ENCODE results near the gene SLC9A6.
A peak's percentile ranks its signal among the peaks of the same experiment; 100 is the strongest.

Gene SLC9A6

DNA sequence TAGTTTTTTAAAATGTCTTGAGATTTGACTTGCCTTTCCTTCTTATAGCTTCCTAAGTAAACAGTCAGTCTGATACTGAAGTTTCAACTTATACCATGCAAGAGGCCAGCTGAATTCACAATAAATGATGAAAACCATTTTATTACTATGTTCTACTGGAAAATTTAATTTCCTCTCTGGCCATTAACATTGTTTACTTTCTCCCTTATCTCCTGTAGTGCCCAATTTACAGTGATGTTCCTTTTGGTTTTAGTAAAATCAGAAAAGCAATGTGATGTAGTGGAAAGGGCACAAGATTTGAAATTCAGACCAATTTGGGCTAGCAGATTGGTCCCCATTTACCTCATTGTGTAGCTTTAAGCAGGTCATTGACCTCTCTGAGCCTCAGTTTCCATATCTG is 54.2 kb downstream of the SLC9A6 start (continued):
- TF ChIP-seq, protein P1, sequence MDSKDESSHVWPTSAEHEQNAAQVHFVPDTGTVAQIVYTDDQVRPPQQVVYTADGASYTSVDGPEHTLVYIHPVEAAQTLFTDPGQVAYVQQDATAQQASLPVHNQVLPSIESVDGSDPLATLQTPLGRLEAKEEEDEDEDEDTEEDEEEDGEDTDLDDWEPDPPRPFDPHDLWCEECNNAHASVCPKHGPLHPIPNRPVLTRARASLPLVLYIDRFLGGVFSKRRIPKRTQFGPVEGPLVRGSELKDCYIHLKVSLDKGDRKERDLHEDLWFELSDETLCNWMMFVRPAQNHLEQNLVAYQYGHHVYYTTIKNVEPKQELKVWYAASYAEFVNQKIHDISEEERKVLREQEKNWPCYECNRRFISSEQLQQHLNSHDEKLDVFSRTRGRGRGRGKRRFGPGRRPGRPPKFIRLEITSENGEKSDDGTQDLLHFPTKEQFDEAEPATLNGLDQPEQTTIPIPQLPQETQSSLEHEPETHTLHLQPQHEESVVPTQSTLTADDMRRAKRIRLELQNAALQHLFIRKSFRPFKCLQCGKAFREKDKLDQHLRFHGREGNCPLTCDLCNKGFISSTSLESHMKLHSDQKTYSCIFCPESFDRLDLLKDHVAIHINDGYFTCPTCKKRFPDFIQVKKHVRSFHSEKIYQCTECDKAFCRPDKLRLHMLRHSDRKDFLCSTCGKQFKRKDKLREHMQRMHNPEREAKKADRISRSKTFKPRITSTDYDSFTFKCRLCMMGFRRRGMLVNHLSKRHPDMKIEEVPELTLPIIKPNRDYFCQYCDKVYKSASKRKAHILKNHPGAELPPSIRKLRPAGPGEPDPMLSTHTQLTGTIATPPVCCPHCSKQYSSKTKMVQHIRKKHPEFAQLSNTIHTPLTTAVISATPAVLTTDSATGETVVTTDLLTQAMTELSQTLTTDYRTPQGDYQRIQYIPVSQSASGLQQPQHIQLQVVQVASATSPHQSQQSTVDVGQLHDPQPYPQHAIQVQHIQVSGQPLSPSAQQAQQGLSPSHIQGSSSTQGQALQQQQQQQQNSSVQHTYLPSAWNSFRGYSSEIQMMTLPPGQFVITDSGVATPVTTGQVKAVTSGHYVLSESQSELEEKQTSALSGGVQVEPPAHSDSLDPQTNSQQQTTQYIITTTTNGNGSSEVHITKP (tag by site-specific recombination; IDR thresholded peaks at IDR 0.05): no peak
- TF ChIP-seq, protein P2, sequence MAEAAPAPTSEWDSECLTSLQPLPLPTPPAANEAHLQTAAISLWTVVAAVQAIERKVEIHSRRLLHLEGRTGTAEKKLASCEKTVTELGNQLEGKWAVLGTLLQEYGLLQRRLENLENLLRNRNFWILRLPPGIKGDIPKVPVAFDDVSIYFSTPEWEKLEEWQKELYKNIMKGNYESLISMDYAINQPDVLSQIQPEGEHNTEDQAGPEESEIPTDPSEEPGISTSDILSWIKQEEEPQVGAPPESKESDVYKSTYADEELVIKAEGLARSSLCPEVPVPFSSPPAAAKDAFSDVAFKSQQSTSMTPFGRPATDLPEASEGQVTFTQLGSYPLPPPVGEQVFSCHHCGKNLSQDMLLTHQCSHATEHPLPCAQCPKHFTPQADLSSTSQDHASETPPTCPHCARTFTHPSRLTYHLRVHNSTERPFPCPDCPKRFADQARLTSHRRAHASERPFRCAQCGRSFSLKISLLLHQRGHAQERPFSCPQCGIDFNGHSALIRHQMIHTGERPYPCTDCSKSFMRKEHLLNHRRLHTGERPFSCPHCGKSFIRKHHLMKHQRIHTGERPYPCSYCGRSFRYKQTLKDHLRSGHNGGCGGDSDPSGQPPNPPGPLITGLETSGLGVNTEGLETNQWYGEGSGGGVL (tag by site-specific recombination; IDR thresholded peaks at IDR 0.05): no peak
- no peak for TF ChIP-seq ZNF335 (tag by site-specific recombination; conservative IDR thresholded peaks at IDR 0.05)
- no peak for TF ChIP-seq ZNF626 (tag by site-specific recombination; IDR thresholded peaks at IDR 0.05)
- TF ChIP-seq ZBTB17 (tag by site-specific recombination; IDR thresholded peaks at IDR 0.05): peak; percentile 40; the same call in 1 of the 2 replicates
- TF ChIP-seq ZNF433 (tag by site-specific recombination; IDR thresholded peaks at IDR 0.05; ENCODE audit: low read depth): no peak
- TF ChIP-seq ZNF211 (tag by site-specific recombination; IDR thresholded peaks at IDR 0.05; ENCODE audit: low read depth): no peak
- TF ChIP-seq ZSCAN23 (tag by site-specific recombination; IDR thresholded peaks at IDR 0.05): no peak
- TF ChIP-seq, protein P3, sequence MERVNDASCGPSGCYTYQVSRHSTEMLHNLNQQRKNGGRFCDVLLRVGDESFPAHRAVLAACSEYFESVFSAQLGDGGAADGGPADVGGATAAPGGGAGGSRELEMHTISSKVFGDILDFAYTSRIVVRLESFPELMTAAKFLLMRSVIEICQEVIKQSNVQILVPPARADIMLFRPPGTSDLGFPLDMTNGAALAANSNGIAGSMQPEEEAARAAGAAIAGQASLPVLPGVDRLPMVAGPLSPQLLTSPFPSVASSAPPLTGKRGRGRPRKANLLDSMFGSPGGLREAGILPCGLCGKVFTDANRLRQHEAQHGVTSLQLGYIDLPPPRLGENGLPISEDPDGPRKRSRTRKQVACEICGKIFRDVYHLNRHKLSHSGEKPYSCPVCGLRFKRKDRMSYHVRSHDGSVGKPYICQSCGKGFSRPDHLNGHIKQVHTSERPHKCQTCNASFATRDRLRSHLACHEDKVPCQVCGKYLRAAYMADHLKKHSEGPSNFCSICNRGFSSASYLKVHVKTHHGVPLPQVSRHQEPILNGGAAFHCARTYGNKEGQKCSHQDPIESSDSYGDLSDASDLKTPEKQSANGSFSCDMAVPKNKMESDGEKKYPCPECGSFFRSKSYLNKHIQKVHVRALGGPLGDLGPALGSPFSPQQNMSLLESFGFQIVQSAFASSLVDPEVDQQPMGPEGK (tag by site-specific recombination; IDR thresholded peaks at IDR 0.05): no peak
- no peak for TF ChIP-seq KLF1 (tag by site-specific recombination; IDR thresholded peaks at IDR 0.05)
- TF ChIP-seq BCL11B (tag by site-specific recombination; IDR thresholded peaks at IDR 0.05; ENCODE audit: low read depth): no peak
- TF ChIP-seq TRIM28 (IDR thresholded peaks at IDR 0.05; ENCODE audit: borderline replicate concordance, low read length): peak; percentile 52; the same call in 1 of the 2 replicates
- TF ChIP-seq, protein P4, sequence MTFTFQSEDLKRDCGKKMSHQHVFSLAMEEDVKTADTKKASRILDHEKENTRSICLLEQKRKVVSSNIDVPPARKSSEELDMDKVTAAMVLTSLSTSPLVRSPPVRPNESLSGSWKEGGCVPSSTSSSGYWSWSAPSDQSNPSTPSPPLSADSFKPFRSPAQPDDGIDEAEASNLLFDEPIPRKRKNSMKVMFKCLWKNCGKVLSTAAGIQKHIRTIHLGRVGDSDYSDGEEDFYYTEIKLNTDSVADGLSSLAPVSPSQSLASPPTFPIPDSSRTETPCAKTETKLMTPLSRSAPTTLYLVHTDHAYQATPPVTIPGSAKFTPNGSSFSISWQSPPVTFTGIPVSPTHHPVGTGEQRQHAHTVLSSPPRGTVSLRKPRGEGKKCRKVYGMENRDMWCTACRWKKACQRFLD (tag by site-specific recombination; IDR thresholded peaks at IDR 0.05): no peak
- no peak for TF ChIP-seq ZNF140 (tag by site-specific recombination; IDR thresholded peaks at IDR 0.05)
- TF ChIP-seq SCRT1 (tag by site-specific recombination; IDR thresholded peaks at IDR 0.05; ENCODE audit: borderline replicate concordance): no peak
- no peak for TF ChIP-seq ZNF791 (tag by site-specific recombination; IDR thresholded peaks at IDR 0.05)
- no peak for TF ChIP-seq ZNF155 (tag by site-specific recombination; IDR thresholded peaks at IDR 0.05)
- 0 out of 2 replicates have a peak, but pooled peaks have one; percentile 29 for TF ChIP-seq GFI1B (tag by site-specific recombination; IDR thresholded peaks at IDR 0.05)
- TF ChIP-seq YY2 (tag by site-specific recombination; IDR thresholded peaks at IDR 0.05): no peak
- no peak for TF ChIP-seq KLF8 (tag by site-specific recombination; IDR thresholded peaks at IDR 0.05)
- TF ChIP-seq, protein P5, sequence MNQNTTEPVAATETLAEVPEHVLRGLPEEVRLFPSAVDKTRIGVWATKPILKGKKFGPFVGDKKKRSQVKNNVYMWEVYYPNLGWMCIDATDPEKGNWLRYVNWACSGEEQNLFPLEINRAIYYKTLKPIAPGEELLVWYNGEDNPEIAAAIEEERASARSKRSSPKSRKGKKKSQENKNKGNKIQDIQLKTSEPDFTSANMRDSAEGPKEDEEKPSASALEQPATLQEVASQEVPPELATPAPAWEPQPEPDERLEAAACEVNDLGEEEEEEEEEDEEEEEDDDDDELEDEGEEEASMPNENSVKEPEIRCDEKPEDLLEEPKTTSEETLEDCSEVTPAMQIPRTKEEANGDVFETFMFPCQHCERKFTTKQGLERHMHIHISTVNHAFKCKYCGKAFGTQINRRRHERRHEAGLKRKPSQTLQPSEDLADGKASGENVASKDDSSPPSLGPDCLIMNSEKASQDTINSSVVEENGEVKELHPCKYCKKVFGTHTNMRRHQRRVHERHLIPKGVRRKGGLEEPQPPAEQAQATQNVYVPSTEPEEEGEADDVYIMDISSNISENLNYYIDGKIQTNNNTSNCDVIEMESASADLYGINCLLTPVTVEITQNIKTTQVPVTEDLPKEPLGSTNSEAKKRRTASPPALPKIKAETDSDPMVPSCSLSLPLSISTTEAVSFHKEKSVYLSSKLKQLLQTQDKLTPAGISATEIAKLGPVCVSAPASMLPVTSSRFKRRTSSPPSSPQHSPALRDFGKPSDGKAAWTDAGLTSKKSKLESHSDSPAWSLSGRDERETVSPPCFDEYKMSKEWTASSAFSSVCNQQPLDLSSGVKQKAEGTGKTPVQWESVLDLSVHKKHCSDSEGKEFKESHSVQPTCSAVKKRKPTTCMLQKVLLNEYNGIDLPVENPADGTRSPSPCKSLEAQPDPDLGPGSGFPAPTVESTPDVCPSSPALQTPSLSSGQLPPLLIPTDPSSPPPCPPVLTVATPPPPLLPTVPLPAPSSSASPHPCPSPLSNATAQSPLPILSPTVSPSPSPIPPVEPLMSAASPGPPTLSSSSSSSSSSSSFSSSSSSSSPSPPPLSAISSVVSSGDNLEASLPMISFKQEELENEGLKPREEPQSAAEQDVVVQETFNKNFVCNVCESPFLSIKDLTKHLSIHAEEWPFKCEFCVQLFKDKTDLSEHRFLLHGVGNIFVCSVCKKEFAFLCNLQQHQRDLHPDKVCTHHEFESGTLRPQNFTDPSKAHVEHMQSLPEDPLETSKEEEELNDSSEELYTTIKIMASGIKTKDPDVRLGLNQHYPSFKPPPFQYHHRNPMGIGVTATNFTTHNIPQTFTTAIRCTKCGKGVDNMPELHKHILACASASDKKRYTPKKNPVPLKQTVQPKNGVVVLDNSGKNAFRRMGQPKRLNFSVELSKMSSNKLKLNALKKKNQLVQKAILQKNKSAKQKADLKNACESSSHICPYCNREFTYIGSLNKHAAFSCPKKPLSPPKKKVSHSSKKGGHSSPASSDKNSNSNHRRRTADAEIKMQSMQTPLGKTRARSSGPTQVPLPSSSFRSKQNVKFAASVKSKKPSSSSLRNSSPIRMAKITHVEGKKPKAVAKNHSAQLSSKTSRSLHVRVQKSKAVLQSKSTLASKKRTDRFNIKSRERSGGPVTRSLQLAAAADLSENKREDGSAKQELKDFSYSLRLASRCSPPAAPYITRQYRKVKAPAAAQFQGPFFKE (tag by site-specific recombination; IDR thresholded peaks at IDR 0.05; ENCODE audit: borderline replicate concordance): no peak
- TF ChIP-seq ZNF112 (tag by site-specific recombination; IDR thresholded peaks at IDR 0.05): no peak
- TF ChIP-seq, protein P6, sequence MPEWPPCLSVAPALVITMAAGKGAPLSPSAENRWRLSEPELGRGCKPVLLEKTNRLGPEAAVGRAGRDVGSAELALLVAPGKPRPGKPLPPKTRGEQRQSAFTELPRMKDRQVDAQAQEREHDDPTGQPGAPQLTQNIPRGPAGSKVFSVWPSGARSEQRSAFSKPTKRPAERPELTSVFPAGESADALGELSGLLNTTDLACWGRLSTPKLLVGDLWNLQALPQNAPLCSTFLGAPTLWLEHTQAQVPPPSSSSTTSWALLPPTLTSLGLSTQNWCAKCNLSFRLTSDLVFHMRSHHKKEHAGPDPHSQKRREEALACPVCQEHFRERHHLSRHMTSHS (tag by site-specific recombination; IDR thresholded peaks at IDR 0.05): no peak
- no peak for TF ChIP-seq ZNF391 (tag by site-specific recombination; IDR thresholded peaks at IDR 0.05; ENCODE audit: borderline replicate concordance, low read depth)
- peak; percentile 58 for TF ChIP-seq ZEB2 (tag by site-specific recombination; IDR thresholded peaks at IDR 0.05)
- no peak for TF ChIP-seq KLF16 (tag by site-specific recombination; IDR thresholded peaks at IDR 0.05)
